CD8-positive, alpha-beta memory T cell (primary cell): ENCODE results near the gene TMEM30B. TPM values are rescaled to one million over a fixed set of nuclear protein-coding genes. Genes with fewer than 3 reads are reported as not detected.

Source experiments
- CTCF ChIA-PET: fragments of 350-600 bp; sonication (Branson Sonifier 250); formaldehyde crosslinking; loops from one replicate; lab custom pipeline; 2021; ENCODE audit warnings: antibody characterized with exemption; lab: Charles Lee
- POLR2A ChIA-PET: fragments of 350-600 bp; sonication (Branson Sonifier 250); formaldehyde crosslinking; loops from one replicate; lab custom pipeline; 2021; ENCODE audit warnings: antibody characterized with exemption; lab: Charles Lee
- DNase-seq, 5 donors: peaks; one replicate each; pipeline versions ENCODE4 v3.0.0 to v3.0.0-alpha.2; 2020 to 2022; ENCODE audit warnings: mixed read lengths in 1 of 5
- H3K27ac ChIP-seq: one replicate; pipeline ENCODE4 v1.7.0; 2013; ENCODE audit warnings: low read depth, mild to moderate bottlenecking, low read length, moderate library complexity
- H3K27me3 ChIP-seq: 2 replicates; pipeline ENCODE4 v1.7.0; 2013; ENCODE audit warnings: low read length, mild to moderate bottlenecking; ENCODE audit not compliant: insufficient read depth, poor library complexity, severe bottlenecking
- H3K36me3 ChIP-seq: 2 replicates; pipeline ENCODE4 v1.7.0; 2013; ENCODE audit warnings: mild to moderate bottlenecking, low read length, moderate library complexity; ENCODE audit not compliant: insufficient read depth
- H3K4me1 ChIP-seq: 2 replicates; pipeline ENCODE4 v1.7.0; 2013; ENCODE audit warnings: mild to moderate bottlenecking, low read length, moderate library complexity; ENCODE audit not compliant: insufficient read depth
- H3K4me3 ChIP-seq: 2 replicates; pipeline ENCODE4 v1.7.0; 2013; ENCODE audit warnings: mild to moderate bottlenecking, low read length
- H3K9me3 ChIP-seq: 2 replicates; pipeline ENCODE4 v1.7.0; 2013; ENCODE audit warnings: mild to moderate bottlenecking, low read length
- H3K27ac Mint-ChIP-seq, 8 donors: one replicate each; pipeline ENCODE4 v1.8.0; 2020 to 2021; ENCODE audit warnings: mixed read lengths in 8 of 8, mild to moderate bottlenecking in 6 of 8, inconsistent platforms in 3 of 8, moderate library complexity in 3 of 8
- H3K27me3 Mint-ChIP-seq, 2 donors: one replicate each; pipeline ENCODE4 v1.8.0; 2020 to 2021; ENCODE audit warnings: mixed read lengths in 2 of 2, mild to moderate bottlenecking in 1 of 2, moderate library complexity in 1 of 2
- H3K36me3 Mint-ChIP-seq, 3 donors: one replicate each; pipeline ENCODE4 v1.8.0; 2020 to 2021; ENCODE audit warnings: mixed read lengths in 3 of 3, inconsistent platforms in 1 of 3, mild to moderate bottlenecking in 1 of 3
- H3K4me1 Mint-ChIP-seq, 3 donors: one replicate each; pipeline ENCODE4 v1.8.0; 2020 to 2021; ENCODE audit warnings: mixed read lengths in 3 of 3, inconsistent platforms in 1 of 3, mild to moderate bottlenecking in 1 of 3
- H3K4me3 Mint-ChIP-seq, 7 donors: one replicate each; pipeline ENCODE4 v1.8.0; 2020 to 2021; ENCODE audit warnings: mixed read lengths in 7 of 7, mild to moderate bottlenecking in 6 of 7, moderate library complexity in 4 of 7, inconsistent platforms in 2 of 7
- H3K9me3 Mint-ChIP-seq, 5 donors: one replicate each; pipeline ENCODE4 v1.8.0; 2020 to 2022; ENCODE audit warnings: mixed read lengths in 5 of 5, mild to moderate bottlenecking in 3 of 5, moderate library complexity in 2 of 5, inconsistent platforms in 1 of 5
- polyA plus RNA-seq: library from polyadenylated mRNA; unstranded; fragments of 300-500 nt; fragmentation: Illumina TruSeq; gene quantifications from one replicate; pipeline ENCODE4 v1.2.3, GENCODE V29; 2021
- total RNA-seq, 2 experiments: library from RNA; stranded (reverse); gene quantifications; one replicate each; pipeline ENCODE4 v1.2.3, GENCODE V29; 2021

Gene TMEM30B
- total and polyA plus RNA-seq, 3 experiments from 2014 or later = 1.7 to 6.5 (median 1.9) TPM

DNA sequence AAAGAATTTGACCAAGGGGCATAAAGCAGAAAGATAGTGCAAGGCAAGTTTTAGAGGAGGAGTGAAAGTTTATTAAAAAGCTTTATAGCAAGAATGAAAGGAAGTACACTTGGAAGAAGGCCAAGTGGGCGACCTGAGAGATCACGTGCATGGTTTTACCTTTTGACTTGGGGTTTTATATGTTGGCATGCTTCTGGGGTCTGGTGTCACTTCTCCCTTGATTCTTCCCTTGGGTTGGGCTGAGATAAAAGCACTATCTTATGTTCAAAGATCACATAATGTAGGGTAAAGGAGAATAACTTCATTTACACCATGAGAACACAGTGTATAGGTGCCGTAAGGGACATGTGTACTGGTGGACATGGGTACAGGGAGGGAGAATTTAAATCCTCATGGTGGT lies 17.7 kb upstream of the TMEM30B start:
- Mint-ChIP-seq H3K27ac (peak overlapping the region in 7 of 8 donors; percentile 43 to 74 (median 55)), H3K4me1 (peaks cover 42 to 53% (median 49%) of the 10 kb centered on the region in 3 donors), H3K36me3 (peaks cover 0 to 21% (median 15%) of the 10 kb centered on the region in 3 donors), H3K27me3 (peaks cover 0 to 2% of the 10 kb centered on the region in 2 donors), H3K9me3 (peaks cover 0 to 4% (median 2%) of the 10 kb centered on the region in 5 donors), H3K4me3 (peak overlapping the region in 1 of 7 donors; percentile 30)
- H3K9me3 ChIP-seq = no peaks in the 10 kb centered on the region
- H3K4me3 ChIP-seq = no peak overlapping the region
- H3K36me3 ChIP-seq = no peaks in the 10 kb centered on the region
- DNase-seq = peak in 1 of 5 donors; percentile 42
- H3K27me3 ChIP-seq = no peaks in the 10 kb centered on the region
- H3K4me1 ChIP-seq = peaks cover 29% of the 10 kb centered on the region
- H3K27ac ChIP-seq = no peak overlapping the region
- ChIA-PET CTCF (interaction anchor here (1.5 kb wide), 1 partner anchor 157 kb away, joined by 4 read pairs; no protein-coding TSS in a partner anchor), POLR2A (interaction anchor here (0.7 kb wide), 1 partner anchor 23 kb away, joined by 3 read pairs; the partner anchor contains the start of gene PRKCH)

GRCh38 chr14:61297581-61297980 lies 16.4 kb upstream of the TMEM30B start:
- H3K9me3 Mint-ChIP-seq = peaks cover 0 to 4% (median 2%) of the 10 kb centered on the region in 5 donors
- Histone ChIP-seq H3K36me3 (no peaks in the 10 kb centered on the region), H3K9me3 (no peaks in the 10 kb centered on the region), H3K27ac (no peak overlapping the region), H3K4me1 (peaks cover 29% of the 10 kb centered on the region), H3K4me3 (no peak overlapping the region), H3K27me3 (no peaks in the 10 kb centered on the region)
- peaks cover 0 to 16% (median 10%) of the 10 kb centered on the region in 3 donors for H3K36me3 Mint-ChIP-seq
- peak overlapping the region in 7 of 8 donors; percentile 33 to 86 (median 38) for H3K27ac Mint-ChIP-seq
- no peak for DNase-seq
- H3K4me1 Mint-ChIP-seq = peaks cover 42 to 56% (median 49%) of the 10 kb centered on the region in 3 donors
- H3K27me3 Mint-ChIP-seq = peaks cover 0 to 2% of the 10 kb centered on the region in 2 donors
- CTCF ChIA-PET = interaction anchor here (0.9 to 1.5 kb wide), 3 partner anchors 40 to 256 kb away, joined by 3 to 4 read pairs (median 3); no protein-coding TSS in a partner anchor
- POLR2A ChIA-PET = interaction anchor here (0.5 to 1.5 kb wide), 2 partner anchors 44 to 107 kb away, joined by 4 to 5 read pairs; no protein-coding TSS in a partner anchor
- H3K4me3 Mint-ChIP-seq = no peak overlapping the region

DNA sequence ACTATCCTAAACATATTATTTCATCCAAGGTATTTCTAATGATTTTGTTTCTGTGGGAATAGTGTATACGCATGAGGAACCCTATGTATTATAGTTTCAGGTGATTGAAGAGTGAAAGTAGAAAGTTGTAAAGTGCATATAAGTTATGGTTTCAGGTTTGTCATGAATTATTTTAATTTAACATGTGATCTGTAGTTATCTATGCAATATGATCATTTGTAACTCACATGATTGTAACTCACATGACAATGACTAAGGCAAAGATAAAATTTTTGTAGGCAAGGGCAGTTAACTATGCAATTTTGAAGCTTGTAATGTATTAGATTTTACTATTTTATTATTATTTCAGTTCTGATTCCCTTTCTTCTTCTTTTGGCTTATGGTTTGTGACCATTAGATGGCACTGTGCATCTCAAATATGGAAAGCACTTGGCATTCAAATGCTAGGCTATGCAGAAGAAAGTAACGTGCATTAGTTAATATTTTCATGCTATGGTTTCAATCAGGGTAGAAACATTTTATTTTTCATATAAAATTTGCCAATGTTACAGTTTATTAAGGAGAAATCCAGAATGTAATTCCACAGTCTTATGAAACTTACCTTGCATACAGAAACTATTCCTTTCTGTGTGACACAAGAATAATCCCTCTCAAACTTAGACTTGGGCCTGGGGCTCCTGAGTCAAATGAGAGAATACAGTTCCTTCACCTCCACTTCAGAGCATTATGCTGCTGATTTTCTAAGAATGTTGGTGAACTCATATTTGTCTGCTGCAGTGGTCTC lies 15.8 kb upstream of the TMEM30B start:
- peak in 3 of 5 donors; percentile 45 to 52 (median 46) for DNase-seq

DNA sequence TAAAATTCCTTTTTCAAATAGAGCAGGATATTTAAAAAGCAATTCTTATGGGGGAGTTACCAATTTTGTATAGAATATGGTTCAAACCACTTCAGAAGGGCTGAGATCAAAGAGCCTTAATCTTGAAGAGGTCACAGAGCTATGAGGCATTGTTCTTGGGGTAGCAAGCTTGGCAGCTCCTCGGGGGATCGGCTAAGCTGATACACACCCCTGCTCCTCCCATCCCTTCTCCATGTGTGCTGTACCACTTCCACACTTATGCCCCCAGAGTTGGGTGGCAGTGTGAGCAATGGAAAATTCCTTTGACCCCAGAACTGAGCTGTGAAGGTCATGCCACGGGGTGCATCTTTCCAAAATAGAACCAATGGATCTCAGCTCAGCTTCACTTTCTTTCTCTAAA lies 15.0 kb upstream of the TMEM30B start:
- H3K4me1 ChIP-seq = peaks cover 29% of the 10 kb centered on the region
- Mint-ChIP-seq H3K27ac (peak overlapping the region in 4 of 8 donors; percentile 45 to 79 (median 62)), H3K36me3 (peaks cover 0 to 9% (median 8%) of the 10 kb centered on the region in 3 donors), H3K4me1 (peaks cover 41 to 56% (median 49%) of the 10 kb centered on the region in 3 donors), H3K4me3 (no peak overlapping the region), H3K9me3 (peaks cover 0 to 4% (median 2%) of the 10 kb centered on the region in 5 donors), H3K27me3 (peaks cover 0 to 2% of the 10 kb centered on the region in 2 donors)
- H3K27ac ChIP-seq = no peak overlapping the region
- H3K36me3 ChIP-seq = no peaks in the 10 kb centered on the region
- ChIA-PET CTCF (interaction anchor here (0.6 to 1.7 kb wide), 11 partner anchors 8 to 438 kb away, joined by 3 to 8 read pairs (median 3); partner anchors contain the start of gene TMEM30B), POLR2A (interaction anchor here (1.0 to 1.1 kb wide), 2 partner anchors 16 to 541 kb away, joined by 3 read pairs; no protein-coding TSS in a partner anchor)
- H3K4me3 ChIP-seq = no peak overlapping the region
- peak in 1 of 5 donors; percentile 23 for DNase-seq
- no peaks in the 10 kb centered on the region for H3K9me3 ChIP-seq
- no peaks in the 10 kb centered on the region for H3K27me3 ChIP-seq

More for the DNA sequence above, 15.8 kb upstream of the TMEM30B start:
- ChIA-PET CTCF (interaction anchor here (0.6 to 1.7 kb wide), 11 partner anchors 9 to 437 kb away, joined by 3 to 8 read pairs (median 3); partner anchors contain the start of gene TMEM30B), POLR2A (interaction anchor here (0.5 to 1.5 kb wide), 4 partner anchors 17 to 541 kb away, joined by 3 to 5 read pairs (median 4); no protein-coding TSS in a partner anchor)
- no peak overlapping the region for H3K4me3 ChIP-seq
- Mint-ChIP-seq H3K4me3 (no peak overlapping the region), H3K27ac (peak overlapping the region in 4 of 8 donors; percentile 39 to 62 (median 42)), H3K36me3 (peaks cover 0 to 11% (median 10%) of the 10 kb centered on the region in 3 donors), H3K9me3 (peaks cover 0 to 4% (median 2%) of the 10 kb centered on the region in 5 donors), H3K27me3 (peaks cover 0 to 2% of the 10 kb centered on the region in 2 donors), H3K4me1 (peaks cover 42 to 56% (median 49%) of the 10 kb centered on the region in 3 donors)
- no peaks in the 10 kb centered on the region for H3K36me3 ChIP-seq
- H3K4me1 ChIP-seq = peaks cover 29% of the 10 kb centered on the region
- H3K27me3 ChIP-seq = no peaks in the 10 kb centered on the region
- H3K9me3 ChIP-seq = no peaks in the 10 kb centered on the region
- H3K27ac ChIP-seq = no peak overlapping the region

DNA sequence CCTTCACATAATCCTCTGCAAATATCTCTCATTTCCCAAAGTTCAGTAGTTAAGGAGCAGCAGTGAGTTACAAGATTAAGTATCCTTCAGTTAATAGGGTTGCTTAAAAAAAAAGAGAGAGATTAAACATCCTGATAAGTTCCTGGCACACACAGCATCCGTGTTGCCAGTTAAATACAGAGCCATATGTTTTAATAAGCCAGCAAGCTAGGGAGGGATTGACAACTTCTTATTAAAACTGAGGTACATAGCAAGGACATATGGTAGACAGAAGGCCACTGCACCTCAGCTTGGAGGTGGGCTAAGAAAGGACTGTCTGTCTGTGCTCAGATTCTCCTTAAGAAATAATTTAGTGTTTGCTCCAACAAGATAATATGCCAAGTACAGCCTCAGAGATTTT lies 9.6 kb upstream of the TMEM30B start:
- Histone ChIP-seq H3K36me3 (no peaks in the 10 kb centered on the region), H3K4me3 (no peak overlapping the region), H3K4me1 (peaks cover under 1% of the 10 kb centered on the region), H3K27ac (no peak overlapping the region), H3K9me3 (no peaks in the 10 kb centered on the region), H3K27me3 (no peaks in the 10 kb centered on the region)
- POLR2A ChIA-PET = interaction anchor here (0.6 to 1.1 kb wide), 2 partner anchors 10 to 69 kb away, joined by 3 to 4 read pairs; no protein-coding TSS in a partner anchor
- CTCF ChIA-PET = interaction anchor here (0.7 to 4.2 kb wide), 2 partner anchors 10 to 548 kb away, joined by 3 to 27 read pairs; partner anchors contain the start of gene TMEM30B
- H3K4me3 Mint-ChIP-seq = no peak overlapping the region
- no peaks in the 10 kb centered on the region for H3K9me3 Mint-ChIP-seq
- no peak for DNase-seq
- no peaks in the 10 kb centered on the region for H3K27me3 Mint-ChIP-seq
- H3K27ac Mint-ChIP-seq = no peak overlapping the region
- no peaks in the 10 kb centered on the region for H3K36me3 Mint-ChIP-seq
- peaks cover 5 to 13% (median 10%) of the 10 kb centered on the region in 3 donors for H3K4me1 Mint-ChIP-seq

- no peaks in the 10 kb centered on the region for H3K9me3 ChIP-seq
- peaks cover 12 to 25% (median 18%) of the 10 kb centered on the region in 3 donors for H3K4me1 Mint-ChIP-seq
- H3K27ac ChIP-seq = no peak overlapping the region
- H3K36me3 Mint-ChIP-seq = no peaks in the 10 kb centered on the region
- no peak overlapping the region for H3K27ac Mint-ChIP-seq
- H3K9me3 Mint-ChIP-seq = no peaks in the 10 kb centered on the region
- CTCF ChIA-PET = interaction anchor here (0.9 to 1.8 kb wide), 3 partner anchors 8 to 20 kb away, joined by 3 to 7 read pairs (median 3); no protein-coding TSS in a partner anchor
- H3K27me3 ChIP-seq = no peaks in the 10 kb centered on the region
- no peaks in the 10 kb centered on the region for H3K36me3 ChIP-seq
- no peak overlapping the region for H3K4me3 ChIP-seq
- DNase-seq = no peak
- no peaks in the 10 kb centered on the region for H3K27me3 Mint-ChIP-seq
- H3K4me1 ChIP-seq = no peaks in the 10 kb centered on the region
- no peak overlapping the region for H3K4me3 Mint-ChIP-seq
- POLR2A ChIA-PET = no interaction called here
These were observed 7.6 kb upstream of the TMEM30B start for GRCh38 chr14:61288720-61289119.

DNA sequence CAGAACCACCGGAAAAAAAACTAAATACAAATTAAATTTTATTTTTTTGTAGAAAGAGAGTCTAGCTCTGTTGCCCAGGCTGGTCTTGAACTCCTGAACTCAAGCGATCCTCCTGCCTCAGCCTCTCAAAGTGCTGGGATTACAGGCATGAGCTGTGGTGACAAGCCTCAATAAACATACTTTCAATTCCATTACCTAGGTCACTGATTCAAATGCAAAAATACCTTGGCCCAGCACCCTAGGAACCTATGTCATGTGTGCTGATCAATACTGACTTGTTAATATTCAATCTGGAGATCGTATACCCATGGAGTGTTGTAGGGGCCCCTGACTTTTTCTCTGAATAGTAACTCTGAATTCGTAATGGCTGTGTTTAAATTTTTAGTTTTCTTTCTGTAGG lies 7.1 kb upstream of the TMEM30B start:
- POLR2A ChIA-PET = no interaction called here
- Mint-ChIP-seq H3K9me3 (no peaks in the 10 kb centered on the region), H3K36me3 (no peaks in the 10 kb centered on the region)

More for the DNA sequence above, 7.1 kb upstream of the TMEM30B start:
- H3K4me3 ChIP-seq = no peak overlapping the region
- DNase-seq = no peak
- H3K36me3 ChIP-seq = no peaks in the 10 kb centered on the region
- no peak overlapping the region for H3K27ac ChIP-seq
- H3K4me1 ChIP-seq = no peaks in the 10 kb centered on the region
- no peaks in the 10 kb centered on the region for H3K9me3 ChIP-seq
- Mint-ChIP-seq H3K4me1 (peaks cover 13 to 29% (median 20%) of the 10 kb centered on the region in 3 donors), H3K27me3 (no peaks in the 10 kb centered on the region), H3K4me3 (no peak overlapping the region), H3K27ac (no peak overlapping the region)
- CTCF ChIA-PET = interaction anchor here (0.9 to 2.8 kb wide), 4 partner anchors 8 to 549 kb away, joined by 3 to 9 read pairs (median 5); no protein-coding TSS in a partner anchor
- H3K27me3 ChIP-seq = no peaks in the 10 kb centered on the region
